ENCODE measurements around the gene SLC5A10. TPM values are rescaled to one million over a fixed set of nuclear protein-coding genes. Genes with fewer than 3 reads are reported as not detected.

SLC5A10 gene
- total RNA-seq (under 1 TPM in 2 of 7 donors, not detected in 5; 0.17 to 0.28 TPM), polyA plus RNA-seq (1 to 10 TPM; 1.5 to 2.1 (median 1.9) TPM)
- long read RNA-seq, donor 1: 0 reads
- long read RNA-seq, donor 2: 0 reads

- TF ChIP-seq POLR2AphosphoS5 (IDR thresholded peaks at IDR 0.05): no peak
- TF ChIP-seq CTCF (IDR thresholded peaks at IDR 0.05 in 8 of 11, conservative IDR thresholded peaks at IDR 0.05 in 3 of 11): no peak
- no peak for TF ChIP-seq POLR2A (IDR thresholded peaks at IDR 0.05)
- H3K9me3 ChIP-seq: no peaks in the 10 kb centered on the region
- H3K27ac ChIP-seq: no peak within 1 kb of the TSS
- H3K4me3 ChIP-seq: no peak within 1 kb of the TSS
- H3K4me1 ChIP-seq: peaks cover 0 to 10% (median 0%) of the 10 kb centered on the region in 6 donors
- DNase-seq: peak; percentile 63
- no peaks in the 10 kb centered on the region for H3K36me3 ChIP-seq
- intact Hi-C loops (cut with DNase I; ENCODE audit: low total_unique reads): no loop called here
- H3K27me3 ChIP-seq (replicated peaks in 1 of 7): peaks cover 0 to 26% (median 0%) of the 10 kb centered on the region in 7 donors
- WGBS, 5 donors: 81 to 89% (median 87%) methylated on average over 16 to 17 of the region's 17 CpGs
Measured at GRCh38 chr17:18951941-18952842, at the start of gene SLC5A10. Gene SLC5A10, plus strand, starts transcription at chr17:18952165. Its CDS starts 41 bp downstream, at chr17:18952206.

- no peak for TF ChIP-seq POLR2AphosphoS5 (IDR thresholded peaks at IDR 0.05)
- TF ChIP-seq CTCF (IDR thresholded peaks at IDR 0.05 in 8 of 11, conservative IDR thresholded peaks at IDR 0.05 in 3 of 11): no peak
- TF ChIP-seq POLR2A (IDR thresholded peaks at IDR 0.05): no peak
- Histone ChIP-seq H3K4me3 (no peak overlapping the region), H3K9me3 (no peaks in the 10 kb centered on the region), H3K27me3 (replicated peaks in 1 of 7) (no peaks in the 10 kb centered on the region), H3K4me1 (peaks cover 22 to 38% (median 30%) of the 10 kb centered on the region in 6 donors), H3K36me3 (peaks cover 0 to 75% (median 21%) of the 10 kb centered on the region in 6 donors), H3K27ac (no peak overlapping the region)
- DNase-seq: no peak
- intact Hi-C loops (cut with DNase I; ENCODE audit: low total_unique reads): no loop called here
- 94 to 98% (median 96%) methylated on average over 5 of the region's 5 CpGs for whole genome bisulfite sequencing, 5 donors
Measured at GRCh38 chr17:18904482-18904881, 47.5 kb upstream of the SLC5A10 start.

GRCh38 chr17:18905226-18905625 is 46.7 kb upstream of the SLC5A10 start:
- no peak for TF ChIP-seq CTCF (IDR thresholded peaks at IDR 0.05 in 8 of 11, conservative IDR thresholded peaks at IDR 0.05 in 3 of 11)
- no peak for TF ChIP-seq POLR2A (IDR thresholded peaks at IDR 0.05)
- TF ChIP-seq POLR2AphosphoS5 (IDR thresholded peaks at IDR 0.05): no peak
- H3K4me3 ChIP-seq: no peak overlapping the region
- intact Hi-C loops (cut with DNase I; ENCODE audit: low total_unique reads): no loop called here
- H3K27ac ChIP-seq: no peak overlapping the region
- no peaks in the 10 kb centered on the region for H3K9me3 ChIP-seq
- 80 to 92% (median 89%) methylated on average over 5 of the region's 5 CpGs for WGBS, 5 donors
- H3K4me1 ChIP-seq: peaks cover 17 to 31% (median 22%) of the 10 kb centered on the region in 6 donors
- no peaks in the 10 kb centered on the region for H3K27me3 ChIP-seq (replicated peaks in 1 of 7)
- peaks cover 0 to 83% (median 23%) of the 10 kb centered on the region in 6 donors for H3K36me3 ChIP-seq
- DNase-seq: no peak

- 79 to 94% (median 89%) methylated on average over 5 of the region's 5 CpGs for whole genome bisulfite sequencing, 5 donors
- Histone ChIP-seq H3K36me3 (peaks cover 0 to 100% (median 42%) of the 10 kb centered on the region in 6 donors), H3K9me3 (no peaks in the 10 kb centered on the region), H3K4me3 (no peak overlapping the region), H3K27ac (no peak overlapping the region), H3K4me1 (no peaks in the 10 kb centered on the region), H3K27me3 (replicated peaks in 1 of 7) (no peaks in the 10 kb centered on the region)
- DNase-seq: no peak
- intact Hi-C loops (cut with DNase I; ENCODE audit: low total_unique reads): no loop called here
- TF ChIP-seq POLR2AphosphoS5 (IDR thresholded peaks at IDR 0.05): no peak
- no peak for TF ChIP-seq POLR2A (IDR thresholded peaks at IDR 0.05)
- no peak for TF ChIP-seq CTCF (IDR thresholded peaks at IDR 0.05 in 8 of 11, conservative IDR thresholded peaks at IDR 0.05 in 3 of 11)
Measured at GRCh38 chr17:18910326-18910725, 41.6 kb upstream of the SLC5A10 start.
